Upper lobe of left lung (tissue), 6 donors: Measurements from ENCODE around the gene FCRL6. TPM values are rescaled to one million over a fixed set of nuclear protein-coding genes. Genes with fewer than 3 reads are reported as not detected.

Source experiments
- ATAC-seq, 2 donors: fragments of 200-7000 bp; cut with Tn5 transposase; one replicate each; pipeline ENCODE4 v1.9.1; 2022; ENCODE audit warnings: mild to moderate bottlenecking in 2 of 2, moderate library complexity in 2 of 2; ENCODE audit not compliant: low FRiP score in 2 of 2
- DNase-seq, 2 donors: peaks; one replicate each; pipeline ENCODE4 v3.0.0-alpha.2; 2019 to 2020
- H3K27ac ChIP-seq, 4 donors: fragments of 200-600 bp; sonication (generic); one replicate each; pipeline ENCODE4 v1.5.1; 2016 to 2019
- H3K27me3 ChIP-seq, 4 donors: fragments of 200-600 bp; sonication (generic); one replicate each; pipeline ENCODE4 v1.5.1; 2017 to 2019
- H3K36me3 ChIP-seq, 4 donors: fragments of 200-600 bp; sonication (generic); one replicate each; pipeline ENCODE4 v1.5.1; 2016 to 2019
- H3K4me1 ChIP-seq, 4 donors: fragments of 200-600 bp; sonication (generic); one replicate each; pipeline ENCODE4 v1.5.1; 2018 to 2019
- H3K4me3 ChIP-seq, 4 donors: fragments of 200-600 bp; sonication (generic); one replicate each; pipeline ENCODE4 v1.5.1; 2017 to 2019; ENCODE audit warnings: mild to moderate bottlenecking in 2 of 4, moderate library complexity in 1 of 4
- H3K9me3 ChIP-seq, 4 donors: fragments of 200-600 bp; sonication (generic); one replicate each; pipeline ENCODE4 v1.5.1; 2018 to 2019
- CTCF ChIP-seq, 6 experiments: fragments of 450-650 bp in 4 of 6; fragments of 200-600 bp in 2 of 6; sonication (generic) in 2 of 6; IDR thresholded peaks; one replicate each; pipeline ENCODE4 v1.5.1; 2016 to 2019; ENCODE audit warnings: antibody characterized with exemption in 6 of 6
- EP300 ChIP-seq, 4 donors: sonication (generic); formaldehyde crosslinking; IDR thresholded peaks; one replicate each; pipeline ENCODE4 v1.5.1; 2017; ENCODE audit warnings: antibody characterized with exemption in 4 of 4, control low read depth in 2 of 4
- POLR2A ChIP-seq, 4 donors: fragments of 450-650 bp; IDR thresholded peaks; one replicate each; pipeline ENCODE4 v1.5.1; 2016 to 2017; ENCODE audit warnings: antibody characterized with exemption in 4 of 4, mild to moderate bottlenecking in 2 of 4
- POLR2AphosphoS5 ChIP-seq, 2 donors: sonication (generic); formaldehyde crosslinking; IDR thresholded peaks; one replicate each; pipeline ENCODE4 v1.5.1; 2017; ENCODE audit warnings: antibody characterized with exemption in 2 of 2
- WGBS, 2 donors: methylation state at CpG; one replicate each; pipeline ENCODE4 v1.1.5; 2017 to 2018; 5-methylcytosine and 5-hydroxymethylcytosine counted together
- total RNA-seq, 6 donors: library from RNA; depleted of rRNA in 4 of 6; stranded (reverse); fragments of >200 nt in 4 of 6; gene quantifications; one replicate each; pipeline versions ENCODE4 v1.1.0 to v1.2.1, GENCODE V29; 2016 to 2021
- donor health status: DM: no; HTN: no; CAD: no; lungs with moderate emphysema.
- donor health status: DM: no; HTN: yes; CAD: no; lungs with severe emphysema.

The FCRL6 gene
- total RNA-seq, 6 donors from 2014 or later = 1.8 to 5.2 (median 3.0) TPM

DNA sequence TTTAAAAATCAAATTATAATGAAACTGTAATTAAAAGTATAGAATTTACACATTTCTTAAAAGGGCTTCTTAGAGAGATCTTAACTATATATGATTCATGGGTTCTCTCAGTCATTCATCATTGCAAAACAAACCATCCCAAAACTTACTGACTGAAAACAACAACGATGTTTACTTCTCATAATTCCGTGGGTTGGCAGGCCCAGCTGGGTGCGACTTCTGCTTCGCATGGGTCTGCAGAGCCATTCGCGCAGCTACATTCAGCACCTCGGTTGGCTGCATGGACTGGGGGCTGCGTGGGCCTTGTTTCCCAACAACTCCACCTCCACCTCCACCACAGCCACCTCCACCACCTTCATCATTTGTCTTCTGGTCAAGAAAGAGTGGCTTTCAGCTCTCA, 28.6 kb downstream of the FCRL6 start:
- Histone ChIP-seq H3K4me3 (no peak overlapping the region), H3K27me3 (no peaks in the 10 kb centered on the region), H3K27ac (no peak overlapping the region), H3K4me1 (peaks cover 7 to 22% (median 19%) of the 10 kb centered on the region in 4 donors), H3K36me3 (no peaks in the 10 kb centered on the region), H3K9me3 (no peaks in the 10 kb centered on the region)
- WGBS, 2 donors = 78 to 90% methylated on average over 8 of the region's 8 CpGs
- no peak for TF ChIP-seq POLR2A (IDR thresholded peaks at IDR 0.05)
- TF ChIP-seq EP300 (IDR thresholded peaks at IDR 0.05) = no peak
- no peak for ATAC-seq
- peak in 1 of 2 donors; percentile 38 for DNase-seq

DNA sequence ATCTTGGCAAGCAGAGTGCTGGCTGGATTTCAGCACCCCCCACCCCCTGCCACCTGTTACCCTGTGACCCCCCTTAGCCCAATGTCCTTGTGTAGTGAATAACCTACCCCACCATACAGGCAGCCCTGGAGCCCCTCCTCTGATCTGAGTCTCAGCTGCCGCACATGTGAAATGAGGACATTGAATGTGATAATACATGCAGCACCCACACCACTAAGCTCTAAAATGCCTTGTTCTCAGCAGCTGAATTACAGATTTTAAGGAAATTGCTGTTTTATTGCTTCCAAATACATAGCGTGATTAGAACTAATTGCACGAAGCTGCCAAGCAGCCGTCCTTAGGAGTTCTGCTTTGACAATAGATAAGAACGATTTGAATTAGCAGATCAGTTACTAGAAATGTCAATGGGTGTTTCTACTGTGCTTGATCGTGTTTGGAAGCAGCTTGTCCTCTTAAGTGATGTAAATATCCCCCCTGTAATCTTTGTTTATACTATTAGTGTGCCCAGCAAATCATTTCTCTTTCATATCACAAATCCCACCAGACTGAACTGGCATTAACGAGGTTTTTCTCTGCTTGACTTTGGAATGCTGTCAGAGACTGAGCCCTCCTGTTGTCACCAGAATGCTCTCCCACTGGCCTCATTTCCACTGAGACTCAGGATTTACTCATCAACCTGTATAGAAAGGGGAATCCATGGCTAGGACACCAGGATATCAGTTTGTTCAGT, 29.4 kb downstream of the FCRL6 start:
- DNase-seq = no peak
- Histone ChIP-seq H3K36me3 (no peaks in the 10 kb centered on the region), H3K4me1 (peaks cover 4 to 15% (median 13%) of the 10 kb centered on the region in 4 donors), H3K4me3 (no peak overlapping the region), H3K9me3 (no peaks in the 10 kb centered on the region), H3K27ac (no peak overlapping the region), H3K27me3 (no peaks in the 10 kb centered on the region)
- no peak for ATAC-seq
- 59 to 68% methylated on average over 7 of the region's 7 CpGs for WGBS, 2 donors
- TF ChIP-seq EP300 (IDR thresholded peaks at IDR 0.05) = no peak
- TF ChIP-seq POLR2AphosphoS5 (IDR thresholded peaks at IDR 0.05) = no peak
- TF ChIP-seq POLR2A (IDR thresholded peaks at IDR 0.05) = no peak
- TF ChIP-seq CTCF (IDR thresholded peaks at IDR 0.05) = no peak

DNA sequence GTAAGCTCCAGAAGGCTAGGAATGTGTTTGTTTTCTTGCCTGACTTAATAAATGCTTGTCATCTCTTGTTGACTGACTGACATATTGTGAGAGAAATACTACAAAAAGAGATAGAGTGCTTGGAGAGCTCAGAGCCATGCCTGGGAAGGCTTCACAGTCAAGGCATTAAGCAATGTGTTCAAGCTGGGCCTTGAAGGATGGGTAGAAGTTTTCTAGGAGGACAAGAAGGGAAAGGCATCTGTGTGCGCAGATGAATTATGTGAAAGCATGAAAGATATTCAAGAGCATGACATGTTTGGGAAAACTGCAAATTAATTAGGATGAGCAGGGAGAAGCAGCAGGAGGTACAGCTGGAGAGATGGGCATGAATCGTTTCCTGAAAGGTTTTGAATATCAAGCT, 30.1 kb downstream of the FCRL6 start:
- ATAC-seq (no peak), DNase-seq (no peak)
- Histone ChIP-seq H3K36me3 (no peaks in the 10 kb centered on the region), H3K27ac (no peak overlapping the region), H3K4me1 (peaks cover 4 to 11% (median 8%) of the 10 kb centered on the region in 4 donors), H3K9me3 (no peaks in the 10 kb centered on the region), H3K4me3 (no peak overlapping the region), H3K27me3 (no peaks in the 10 kb centered on the region)
- no peak for TF ChIP-seq POLR2A (IDR thresholded peaks at IDR 0.05)
- TF ChIP-seq EP300 (IDR thresholded peaks at IDR 0.05) = no peak
- no peak for TF ChIP-seq CTCF (IDR thresholded peaks at IDR 0.05)
- no peak for TF ChIP-seq POLR2AphosphoS5 (IDR thresholded peaks at IDR 0.05)
- 92 to 96% methylated on average over 2 of the region's 2 CpGs for WGBS, 2 donors

GRCh38 chr1:159835356-159835755, 33.2 kb downstream of the FCRL6 start:
- Histone ChIP-seq H3K36me3 (peaks cover 0 to 6% (median 0%) of the 10 kb centered on the region in 4 donors), H3K4me1 (peaks cover 0 to under 1% (median under 1%) of the 10 kb centered on the region in 4 donors), H3K27ac (no peak overlapping the region), H3K4me3 (no peak overlapping the region), H3K27me3 (no peaks in the 10 kb centered on the region), H3K9me3 (no peaks in the 10 kb centered on the region)
- DNase-seq (no peak), ATAC-seq (no peak)
- TF ChIP-seq POLR2AphosphoS5 (IDR thresholded peaks at IDR 0.05) = no peak
- TF ChIP-seq CTCF (IDR thresholded peaks at IDR 0.05) = no peak
- no peak for TF ChIP-seq EP300 (IDR thresholded peaks at IDR 0.05)
- TF ChIP-seq POLR2A (IDR thresholded peaks at IDR 0.05) = no peak
- WGBS, 2 donors = 66 to 80% methylated on average over 1 to 3 of the region's 3 CpGs

- H3K27me3 ChIP-seq = no peaks in the 10 kb centered on the region
- H3K27ac ChIP-seq = no peak overlapping the region
- H3K4me1 ChIP-seq = no peaks in the 10 kb centered on the region
- WGBS, 2 donors = 72 to 73% methylated on average over 8 of the region's 8 CpGs
- H3K4me3 ChIP-seq = no peak overlapping the region
- no peak for ATAC-seq
- no peaks in the 10 kb centered on the region for H3K9me3 ChIP-seq
- H3K36me3 ChIP-seq = peaks cover 0 to 6% (median 0%) of the 10 kb centered on the region in 4 donors
- TF ChIP-seq POLR2A (IDR thresholded peaks at IDR 0.05) = no peak
- TF ChIP-seq POLR2AphosphoS5 (IDR thresholded peaks at IDR 0.05) = no peak
- DNase-seq = no peak
Observed at GRCh38 chr1:159835862-159836525, 33.8 kb downstream of the FCRL6 start.
